OCI-LY3 (cell line): ENCODE data around the gene MS4A10.

ENCODE experiments used
- H2AFZ ChIP-seq: fragments of 200-600, 300-600 bp; shearing (Covaris generic); 2 replicates; pipeline ENCODE4 v1.6.0; 2014; ENCODE audit warnings: antibody characterized with exemption, low read depth, low read length
- H3K27ac ChIP-seq: fragments of 200-600, 300-600 bp; sonication (generic); 2 replicates; pipeline ENCODE4 v1.5.1; 2014; ENCODE audit warnings: mild to moderate bottlenecking, low read length, moderate library complexity, mixed read lengths
- H3K27me3 ChIP-seq: fragments of 200-600, 300-600 bp; sonication (generic); 2 replicates; pipeline ENCODE4 v1.6.1; 2014; ENCODE audit warnings: low read depth, low read length, mixed read lengths
- H3K36me3 ChIP-seq: fragments of 200-600, 300-600 bp; sonication (generic); replicated peaks from 2 replicates; pipeline ENCODE3; 2014; ENCODE audit warnings: low read depth, low read length, mixed read lengths
- H3K4me1 ChIP-seq: fragments of 300-600, 200-600 bp; sonication (generic); 2 replicates; pipeline ENCODE4 v1.6.1; 2014; ENCODE audit warnings: low read length, mixed read lengths
- H3K4me2 ChIP-seq: fragments of 200-600, 300-600 bp; sonication (generic); 2 replicates; pipeline ENCODE4 v1.6.1; 2014; ENCODE audit warnings: low read length, mixed read lengths
- H3K4me3 ChIP-seq: fragments of 300-600, 200-600 bp; sonication (generic); 2 replicates; pipeline ENCODE4 v1.5.1; 2014; ENCODE audit warnings: antibody characterized with exemption, mild to moderate bottlenecking, low read length, moderate library complexity
- H3K79me2 ChIP-seq: fragments of 300-600, 200-600 bp; shearing (Covaris generic); 2 replicates; pipeline ENCODE4 v1.6.1; 2014; ENCODE audit warnings: mild to moderate bottlenecking, low read length, mixed read lengths
- H3K9ac ChIP-seq: fragments of 300-600, 200-600 bp; shearing (Covaris generic); 2 replicates; pipeline ENCODE4 v1.6.0; 2014; ENCODE audit warnings: mild to moderate bottlenecking, low read length, moderate library complexity
- H3K9me3 ChIP-seq: fragments of 200-600, 300-600 bp; shearing (Covaris generic); 2 replicates; pipeline ENCODE4 v1.6.1; 2014; ENCODE audit warnings: low read length, mixed read lengths; ENCODE audit not compliant: insufficient read depth
- H4K20me1 ChIP-seq: fragments of 200-600, 300-600 bp; sonication (generic); 2 replicates; pipeline ENCODE4 v1.6.1; 2016; ENCODE audit warnings: low read length, mixed read lengths; ENCODE audit not compliant: insufficient read depth
- CTCF ChIP-seq: fragments of 200-600, 300-600 bp; sonication (generic); IDR thresholded peaks from 2 replicates; pipeline ENCODE4 v1.5.1; 2014; ENCODE audit warnings: antibody characterized with exemption, low read length, low read depth
- EZH2phosphoT487 ChIP-seq: fragments of 200-600 bp; shearing (Covaris generic); IDR thresholded peaks from 2 replicates; pipeline ENCODE4 v1.6.1; 2018; ENCODE audit warnings: antibody characterized with exemption, mixed run types, low read depth

MS4A10 gene

DNA sequence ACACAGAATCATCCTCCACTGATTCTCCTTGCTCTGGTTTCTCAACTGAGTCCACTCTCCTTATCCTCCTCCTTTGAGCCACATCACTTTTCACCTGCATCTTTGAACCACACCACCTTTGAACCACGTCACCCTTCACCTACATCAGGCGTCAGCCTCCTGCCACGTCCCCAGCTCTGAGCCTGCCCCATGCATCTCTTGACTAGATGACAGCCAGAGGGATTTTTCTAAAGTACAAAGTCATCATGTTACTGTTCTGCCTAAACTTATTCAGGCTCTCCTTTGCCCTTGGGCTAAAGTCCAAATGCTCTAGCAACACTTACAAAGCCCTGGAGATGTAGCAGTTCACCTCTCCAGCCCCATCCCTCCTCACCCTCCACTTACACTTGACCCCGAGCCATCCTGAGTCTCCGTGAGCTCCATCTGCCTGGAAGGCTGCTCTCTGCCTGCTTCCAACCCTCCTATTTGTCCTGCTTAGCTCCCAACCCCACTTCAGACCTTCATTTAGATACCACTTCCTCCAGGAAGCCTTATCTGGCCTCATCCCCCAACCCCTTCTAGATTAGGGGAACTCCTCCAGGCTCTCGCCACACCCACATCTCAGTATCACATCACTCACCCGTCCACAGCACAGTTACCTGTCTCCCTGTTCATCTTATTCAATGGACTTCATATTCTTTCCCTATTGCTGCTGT is 3.7 kb upstream of the MS4A10 start:
- no peak overlapping the region for H3K9ac ChIP-seq
- H4K20me1 ChIP-seq = no peaks in the 10 kb centered on the region
- H3K79me2 ChIP-seq = no peaks in the 10 kb centered on the region
- no peaks in the 10 kb centered on the region for H3K9me3 ChIP-seq
- TF ChIP-seq CTCF = no peak
- no peak for TF ChIP-seq EZH2phosphoT487
- peak overlapping the region; percentile 42; the same call in 1 of the 2 replicates for H2AFZ ChIP-seq
- no peak overlapping the region for H3K4me3 ChIP-seq
- H3K4me2 ChIP-seq = peak overlapping the region; percentile 23
- H3K27me3 ChIP-seq = no peaks in the 10 kb centered on the region
- H3K36me3 ChIP-seq = no peaks in the 10 kb centered on the region
- H3K27ac ChIP-seq = no peak overlapping the region
- H3K4me1 ChIP-seq = peaks cover 11% of the 10 kb centered on the region

DNA sequence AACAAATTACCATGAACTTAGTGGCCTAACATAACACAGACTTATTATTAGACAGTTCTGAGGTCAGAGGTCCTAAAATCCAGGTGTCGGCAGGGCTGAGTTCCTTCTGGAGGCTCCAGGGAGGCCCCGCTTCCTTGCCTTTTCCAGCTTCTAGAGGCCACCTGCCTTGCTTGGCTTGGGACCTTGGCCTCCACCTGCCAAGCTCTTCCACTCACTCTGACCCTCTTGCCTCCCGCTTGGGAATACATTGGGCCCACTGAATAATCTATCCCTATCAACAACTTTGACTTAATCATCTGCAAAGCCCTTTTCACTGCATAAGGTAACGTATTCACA is 3.2 kb upstream of the MS4A10 start:
- H3K4me1 ChIP-seq = peaks cover 11% of the 10 kb centered on the region
- no peaks in the 10 kb centered on the region for H3K27me3 ChIP-seq
- H4K20me1 ChIP-seq = no peaks in the 10 kb centered on the region
- no peak overlapping the region for H2AFZ ChIP-seq
- H3K27ac ChIP-seq = no peak overlapping the region
- no peaks in the 10 kb centered on the region for H3K79me2 ChIP-seq
- peak overlapping the region; percentile 23 for H3K4me2 ChIP-seq
- no peak overlapping the region for H3K4me3 ChIP-seq
- H3K9ac ChIP-seq = no peak overlapping the region
- TF ChIP-seq EZH2phosphoT487 (no peak), CTCF (no peak)
- no peaks in the 10 kb centered on the region for H3K36me3 ChIP-seq
- H3K9me3 ChIP-seq = no peaks in the 10 kb centered on the region

DNA sequence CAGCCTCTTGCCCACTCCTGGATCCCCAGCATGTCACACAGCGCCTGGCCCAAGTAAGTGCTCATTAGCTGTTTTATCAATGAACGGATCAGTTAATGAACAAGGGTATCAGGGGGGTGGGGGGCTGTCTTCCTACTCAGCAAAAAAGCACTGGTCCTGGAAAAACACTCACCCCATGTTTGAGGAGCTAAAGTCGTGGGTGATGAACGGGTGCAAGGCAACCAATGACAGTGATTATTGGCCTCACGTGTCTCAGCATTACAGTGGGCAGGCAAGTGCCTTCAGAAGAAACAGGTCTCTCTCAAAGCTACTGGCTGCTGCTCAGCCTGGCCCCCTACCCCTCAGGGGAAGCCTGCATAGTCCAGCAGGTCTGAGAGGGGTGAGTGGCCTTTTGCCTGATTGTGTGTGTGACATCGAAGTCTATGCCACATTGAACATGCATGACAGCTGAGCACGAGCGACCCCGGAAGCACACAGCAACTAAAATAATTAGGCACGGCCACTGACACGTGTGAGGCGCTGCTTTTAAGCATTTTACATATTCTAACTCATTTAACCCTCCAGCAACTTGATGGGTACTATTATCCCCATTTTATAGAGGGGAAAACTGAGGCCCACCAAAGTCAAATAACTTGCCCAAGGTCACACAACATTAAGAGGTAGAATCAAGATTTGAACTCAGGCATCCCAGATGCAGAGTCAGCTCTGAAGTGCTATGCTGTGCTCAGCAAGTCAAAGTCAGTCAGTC is 2.6 kb upstream of the MS4A10 start:
- Histone ChIP-seq H3K4me1 (peaks cover 11% of the 10 kb centered on the region), H3K9me3 (no peaks in the 10 kb centered on the region), H3K27me3 (no peaks in the 10 kb centered on the region), H4K20me1 (no peaks in the 10 kb centered on the region), H3K4me3 (no peak overlapping the region), H3K36me3 (no peaks in the 10 kb centered on the region), H3K4me2 (no peak overlapping the region), H3K27ac (no peak overlapping the region), H3K79me2 (no peaks in the 10 kb centered on the region), H2AFZ (no peak overlapping the region), H3K9ac (no peak overlapping the region)
- TF ChIP-seq EZH2phosphoT487 = no peak
- TF ChIP-seq CTCF = no peak

GRCh38 chr11:60783141-60783484 is 2.0 kb upstream of the MS4A10 start:
- Histone ChIP-seq H2AFZ (no peak overlapping the region), H3K4me3 (no peak overlapping the region), H3K4me2 (no peak overlapping the region), H3K27ac (no peak overlapping the region), H3K79me2 (no peaks in the 10 kb centered on the region), H3K9me3 (no peaks in the 10 kb centered on the region), H3K9ac (no peak overlapping the region), H4K20me1 (no peaks in the 10 kb centered on the region), H3K27me3 (no peaks in the 10 kb centered on the region), H3K36me3 (no peaks in the 10 kb centered on the region), H3K4me1 (peaks cover 11% of the 10 kb centered on the region)
- no peak for TF ChIP-seq CTCF
- TF ChIP-seq EZH2phosphoT487 = no peak
